Measurements from ENCODE around the gene C4orf50.

The C4orf50 gene

GRCh38 chr4:5885733-5886132 lies 132.5 kb downstream of the C4orf50 start:
- H3K4me1 ChIP-seq (ENCODE audit: control insufficient read depth in 1 of 2, insufficient read depth in 1 of 2, low read depth in 1 of 2, low read length in 1 of 2), result no peaks in the 10 kb centered on the region
- H3K27me3 ChIP-seq, result peaks cover 83% of the 10 kb centered on the region
- no peak overlapping the region for H3K4me3 ChIP-seq (ENCODE audit: low read depth in 1 of 2, low read length in 1 of 2)
- H3K36me3 ChIP-seq, result no peaks in the 10 kb centered on the region
- H3K9me3 ChIP-seq, result no peaks in the 10 kb centered on the region
- H3K27ac ChIP-seq, result no peak overlapping the region
- no peak for TF ChIP-seq CTCF (IDR thresholded peaks at IDR 0.05)

GRCh38 chr4:5884796-5885195 lies 133.4 kb downstream of the C4orf50 start:
- Histone ChIP-seq H3K27me3 (peaks cover 76% of the 10 kb centered on the region), H3K4me3 (ENCODE audit: low read depth in 1 of 2, low read length in 1 of 2) (no peak overlapping the region), H3K36me3 (no peaks in the 10 kb centered on the region), H3K9me3 (no peaks in the 10 kb centered on the region), H3K27ac (no peak overlapping the region), H3K4me1 (ENCODE audit: control insufficient read depth in 1 of 2, insufficient read depth in 1 of 2, low read depth in 1 of 2, low read length in 1 of 2) (no peaks in the 10 kb centered on the region)
- TF ChIP-seq CTCF (IDR thresholded peaks at IDR 0.05), result no peak

GRCh38 chr4:5883916-5884315 lies 134.3 kb downstream of the C4orf50 start:
- Histone ChIP-seq H3K27ac (no peak overlapping the region), H3K9me3 (no peaks in the 10 kb centered on the region), H3K27me3 (peaks cover 67% of the 10 kb centered on the region), H3K36me3 (no peaks in the 10 kb centered on the region), H3K4me1 (ENCODE audit: control insufficient read depth in 1 of 2, insufficient read depth in 1 of 2, low read depth in 1 of 2, low read length in 1 of 2) (no peaks in the 10 kb centered on the region), H3K4me3 (ENCODE audit: low read depth in 1 of 2, low read length in 1 of 2) (no peak overlapping the region)
- no peak for TF ChIP-seq CTCF (IDR thresholded peaks at IDR 0.05)

- H3K4me1 ChIP-seq (ENCODE audit: control insufficient read depth in 1 of 2, insufficient read depth in 1 of 2, low read depth in 1 of 2, low read length in 1 of 2), result no peaks in the 10 kb centered on the region
- H3K27me3 ChIP-seq, result peaks cover 58% of the 10 kb centered on the region
- no peak overlapping the region for H3K4me3 ChIP-seq (ENCODE audit: low read depth in 1 of 2, low read length in 1 of 2)
- no peaks in the 10 kb centered on the region for H3K9me3 ChIP-seq
- H3K36me3 ChIP-seq, result no peaks in the 10 kb centered on the region
- no peak for TF ChIP-seq CTCF (IDR thresholded peaks at IDR 0.05)
- no peak overlapping the region for H3K27ac ChIP-seq
Measured at GRCh38 chr4:5882947-5883346, 135.3 kb downstream of the C4orf50 start.

- Histone ChIP-seq H3K27ac (no peak overlapping the region), H3K4me3 (ENCODE audit: low read depth in 1 of 2, low read length in 1 of 2) (no peak overlapping the region), H3K36me3 (no peaks in the 10 kb centered on the region), H3K27me3 (peaks cover 42% of the 10 kb centered on the region), H3K4me1 (ENCODE audit: control insufficient read depth in 1 of 2, insufficient read depth in 1 of 2, low read depth in 1 of 2, low read length in 1 of 2) (no peaks in the 10 kb centered on the region), H3K9me3 (no peaks in the 10 kb centered on the region)
- TF ChIP-seq CTCF (IDR thresholded peaks at IDR 0.05), result no peak
Measured at GRCh38 chr4:5881340-5881739, 136.9 kb downstream of the C4orf50 start.

GRCh38 chr4:5878359-5878758 lies 139.9 kb downstream of the C4orf50 start:
- TF ChIP-seq CTCF (IDR thresholded peaks at IDR 0.05), result no peak
- no peak overlapping the region for H3K27ac ChIP-seq
- H3K4me1 ChIP-seq (ENCODE audit: control insufficient read depth in 1 of 2, insufficient read depth in 1 of 2, low read depth in 1 of 2, low read length in 1 of 2), result no peaks in the 10 kb centered on the region
- no peaks in the 10 kb centered on the region for H3K36me3 ChIP-seq
- peaks cover 18% of the 10 kb centered on the region for H3K27me3 ChIP-seq
- H3K9me3 ChIP-seq, result no peaks in the 10 kb centered on the region
- no peak overlapping the region for H3K4me3 ChIP-seq (ENCODE audit: low read depth in 1 of 2, low read length in 1 of 2)

Data from neutrophil (primary cell).